Fibroblast of lung (primary cell): ENCODE results near the gene TOX3.

Experiments
- CTCF ChIP-seq, 2 donors: IDR thresholded peaks in 1 of 2; conservative IDR thresholded peaks in 1 of 2; 1 replicate in 1 of 2; 2 replicates in 1 of 2; pipeline ENCODE4 v1.5.1; 2011 to 2012; ENCODE audit warnings: low read length in 2 of 2, control low read depth in 1 of 2, inconsistent platforms in 1 of 2, low read depth in 1 of 2, mild to moderate bottlenecking in 1 of 2
- EZH2 ChIP-seq: IDR thresholded peaks from 2 replicates; pipeline ENCODE4 v1.5.1; 2012; ENCODE audit warnings: low read length, control low read depth, mild to moderate bottlenecking; ENCODE audit errors: missing control alignments

DNA sequence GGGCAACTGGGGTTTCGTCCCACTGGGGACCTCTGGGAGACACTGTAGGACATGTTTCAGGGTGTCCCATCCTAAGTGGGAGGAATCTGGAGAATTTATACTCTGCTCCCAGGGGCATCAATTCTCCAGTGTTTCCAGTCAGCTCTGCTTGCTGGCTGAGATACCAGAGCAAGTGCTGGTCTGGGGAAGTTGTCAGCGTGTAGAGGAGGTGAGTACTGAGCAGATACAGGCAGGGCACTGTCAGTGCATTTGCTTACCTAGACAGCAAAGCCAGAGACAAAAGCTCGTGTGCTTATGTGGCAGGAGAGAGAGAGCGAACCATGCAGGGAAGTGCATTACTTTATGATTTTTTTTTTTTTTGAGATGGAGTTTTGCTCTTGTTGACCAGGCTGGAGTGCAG is 20.2 kb upstream of the TOX3 start:
- TF ChIP-seq CTCF (conservative IDR thresholded peaks at IDR 0.05 in 1 of 2, IDR thresholded peaks at IDR 0.05 in 1 of 2; ENCODE audit: low read depth in 1 of 2, low read length in 2 of 2): no peak
- TF ChIP-seq EZH2: no peak
